Heart left ventricle (tissue), 16 donors: ENCODE results near the gene MIS18BP1. TPM values are rescaled to one million over a fixed set of nuclear protein-coding genes. Genes with fewer than 3 reads are reported as not detected.

Experiments
- ATAC-seq, 4 donors: fragments of 200-7000 bp; cut with Tn5 transposase; one replicate each; pipeline ENCODE4 v1.9.1; 2020 to 2022; ENCODE audit warnings: moderate library complexity in 4 of 4, mild to moderate bottlenecking in 3 of 4, moderate number of reproducible peaks in 1 of 4
- DNase-seq, 5 donors: peaks; one replicate each; pipeline ENCODE4 v3.0.0-alpha.2; 2020
- H3K27ac ChIP-seq, 12 donors: fragments of 200-600 bp; sonication (generic) in 4 of 12; one replicate each; pipeline versions ENCODE4 v1.5.0 to v1.8.0; 2016 to 2022; ENCODE audit warnings: mild to moderate bottlenecking in 2 of 12
- H3K27me3 ChIP-seq, 9 donors: fragments of 200-600 bp; sonication (generic) in 2 of 9; one replicate each; pipeline versions ENCODE4 v1.5.1 to v1.8.0; 2016 to 2022; ENCODE audit warnings: mild to moderate bottlenecking in 3 of 9
- H3K36me3 ChIP-seq, 9 donors: fragments of 200-600 bp; sonication (generic) in 2 of 9; one replicate each; pipeline versions ENCODE4 v1.5.0 to v1.8.0; 2018 to 2022; ENCODE audit warnings: mild to moderate bottlenecking in 2 of 9
- H3K4me1 ChIP-seq, 12 donors: fragments of 200-600 bp; sonication (generic) in 4 of 12; one replicate each; pipeline versions ENCODE4 v1.5.0 to v1.8.0; 2016 to 2022; ENCODE audit warnings: mild to moderate bottlenecking in 3 of 12
- H3K4me3 ChIP-seq, 12 donors: fragments of 200-600 bp; sonication (generic) in 4 of 12; one replicate each; pipeline versions ENCODE4 v1.5.0 to v1.8.0; 2017 to 2022; ENCODE audit warnings: mild to moderate bottlenecking in 9 of 12, moderate library complexity in 4 of 12
- H3K9me3 ChIP-seq, 12 donors: fragments of 200-600 bp; sonication (generic) in 4 of 12; one replicate each; pipeline versions ENCODE4 v1.5.0 to v1.8.0; 2016 to 2022; ENCODE audit warnings: mild to moderate bottlenecking in 1 of 12
- POLR2A ChIP-seq, 2 donors: fragments of 450-650 bp; IDR thresholded peaks; one replicate each; pipeline ENCODE4 v1.6.1; 2017; ENCODE audit warnings: antibody characterized with exemption in 2 of 2, mild to moderate bottlenecking in 2 of 2, moderate library complexity in 2 of 2
- WGBS, 4 donors: extraction: QIAGEN DNeasy Blood & Tissue Kit in 2 of 4; methylation state at CpG; one replicate each; pipeline versions ENCODE4 v1.1.5 to v1.1.7; 2013 to 2018; 5-methylcytosine and 5-hydroxymethylcytosine counted together
- intact Hi-C, 10 donors: fragments of 100-400 bp; cut with DNase I; formaldehyde crosslinking; loops; one replicate each; pipeline versions ENCODE4 v1.11.1 to v1.14.2; 2022
- polyA plus RNA-seq, 2 donors: library from polyadenylated mRNA; stranded (reverse); fragments of 200-250 nt; gene quantifications; one replicate each; pipeline ENCODE4 v1.2.3, GENCODE V29; 2013
- total RNA-seq, 9 donors: library from RNA; depleted of rRNA in 2 of 9; stranded (reverse); fragments of >200 nt in 2 of 9; fragmentation: NEBNext Ultra II Directional in 3 of 9; extraction: Animal tissue kit (Norgen Biotek cat#: 25700) in 3 of 9; gene quantifications; one replicate each; pipeline versions ENCODE4 v1.1.0 to v1.2.4, GENCODE V29; 2016 to 2023
- TF ChIP-seq, protein P1 (sequence below), 12 donors: fragments of 200-600 bp; sonication (generic) in 4 of 12; IDR thresholded peaks; one replicate each; pipeline versions ENCODE4 v1.5.0 to v1.8.0; 2018 to 2022; ENCODE audit warnings: antibody characterized with exemption in 12 of 12, mild to moderate bottlenecking in 5 of 12
- donor health status: ischemic (EF 13 %, LVEDD 7.1; RV severe dilation, severe dysfunction).
- donor health status: healthy with polysubstance abuse.
- donor health status: DM: no; HTN: yes; CAD: no.
- donor health status: DM: no; HTN: no; CAD: no.
- donor health status: ischemic (EF 25% LVEDD 6.9; RV normal size, moderate dysfunction).
- donor health status: ischemic (EF 25% LVEDD 5.7; RV mildly dilated, moderate dysfunction).
- donor health status: healthy.
- donor health status: DM: yes; HTN: yes; CAD: no.
- donor health status: ischemic (EF 35%, LVEDD 5.7; RV mildly dilated, moderate dysfunction).
- donor health status: nonischemic (EF 11% LVEDD 7.7; RV severe dilation, severe dysfunction).
- donor health status: DM: yes; HTN: yes; CAD: no.
- donor health status: PGD.
- donor health status: ischemic (EF 29% LVEDD 5.4; RV normal size, mild dysfunction).
- donor health status: nonischemic (EF 23%, LVEDD 6.1; RV moderate dilation, normal function).

The MIS18BP1 gene
- total and polyA plus RNA-seq, 11 donors = 3.4 to 22.0 (median 6.8) TPM

GRCh38 chr14:45212231-45212630 is 40.8 kb downstream of the MIS18BP1 start:
- 53 to 62% (median 56%) methylated on average over 3 of the region's 3 CpGs for WGBS, 4 donors
- peaks cover 0 to 12% (median 0%) of the 10 kb centered on the region in 12 donors for H3K4me1 ChIP-seq
- no peak overlapping the region for H3K4me3 ChIP-seq
- no peak overlapping the region for H3K27ac ChIP-seq
- DNase-seq (no peak), ATAC-seq (peak in 1 of 4 donors; percentile 15)
- TF ChIP-seq, protein P1, sequence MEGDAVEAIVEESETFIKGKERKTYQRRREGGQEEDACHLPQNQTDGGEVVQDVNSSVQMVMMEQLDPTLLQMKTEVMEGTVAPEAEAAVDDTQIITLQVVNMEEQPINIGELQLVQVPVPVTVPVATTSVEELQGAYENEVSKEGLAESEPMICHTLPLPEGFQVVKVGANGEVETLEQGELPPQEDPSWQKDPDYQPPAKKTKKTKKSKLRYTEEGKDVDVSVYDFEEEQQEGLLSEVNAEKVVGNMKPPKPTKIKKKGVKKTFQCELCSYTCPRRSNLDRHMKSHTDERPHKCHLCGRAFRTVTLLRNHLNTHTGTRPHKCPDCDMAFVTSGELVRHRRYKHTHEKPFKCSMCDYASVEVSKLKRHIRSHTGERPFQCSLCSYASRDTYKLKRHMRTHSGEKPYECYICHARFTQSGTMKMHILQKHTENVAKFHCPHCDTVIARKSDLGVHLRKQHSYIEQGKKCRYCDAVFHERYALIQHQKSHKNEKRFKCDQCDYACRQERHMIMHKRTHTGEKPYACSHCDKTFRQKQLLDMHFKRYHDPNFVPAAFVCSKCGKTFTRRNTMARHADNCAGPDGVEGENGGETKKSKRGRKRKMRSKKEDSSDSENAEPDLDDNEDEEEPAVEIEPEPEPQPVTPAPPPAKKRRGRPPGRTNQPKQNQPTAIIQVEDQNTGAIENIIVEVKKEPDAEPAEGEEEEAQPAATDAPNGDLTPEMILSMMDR (IDR thresholded peaks at IDR 0.05) = no peak
- TF ChIP-seq POLR2A (IDR thresholded peaks at IDR 0.05) = no peak
- H3K9me3 ChIP-seq = no peaks in the 10 kb centered on the region
- peaks cover 0 to 97% (median 63%) of the 10 kb centered on the region in 9 donors for H3K36me3 ChIP-seq
- intact Hi-C loops = no loop called here
- H3K27me3 ChIP-seq = no peaks in the 10 kb centered on the region

- Histone ChIP-seq H3K36me3 (peaks cover 0 to 97% (median 63%) of the 10 kb centered on the region in 9 donors), H3K27me3 (no peaks in the 10 kb centered on the region), H3K9me3 (no peaks in the 10 kb centered on the region), H3K4me3 (no peak overlapping the region), H3K27ac (no peak overlapping the region), H3K4me1 (peaks cover 0 to 12% (median 0%) of the 10 kb centered on the region in 12 donors)
- ATAC-seq = no peak
- 94 to 100% (median 97%) methylated on average over 1 of the region's 1 CpG for WGBS, 4 donors
- intact Hi-C loops = no loop called here
- TF ChIP-seq POLR2A (IDR thresholded peaks at IDR 0.05) = no peak
- TF ChIP-seq, protein P1 (IDR thresholded peaks at IDR 0.05) = no peak
- DNase-seq = no peak
Observed at GRCh38 chr14:45211295-45211694, 41.7 kb downstream of the MIS18BP1 start.

DNA sequence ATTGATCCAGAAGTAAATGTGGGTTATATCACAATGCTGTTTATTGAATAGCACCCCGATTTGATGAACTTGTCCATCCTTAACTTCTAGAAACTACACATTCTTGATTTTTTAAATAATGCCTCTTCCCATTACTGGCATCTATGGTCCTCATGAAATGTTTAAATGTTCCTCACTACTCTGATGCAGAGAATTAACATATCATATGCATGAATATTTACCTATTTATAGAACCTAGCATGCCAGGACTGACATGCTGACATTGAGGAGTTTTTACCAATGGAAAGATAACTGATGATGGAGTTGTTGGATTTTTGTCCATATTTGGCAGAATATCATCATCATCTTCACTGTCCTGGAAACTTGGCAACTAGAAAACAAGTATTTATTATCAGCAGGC is 42.8 kb downstream of the MIS18BP1 start:
- H3K4me1 ChIP-seq = peaks cover 0 to 12% (median 0%) of the 10 kb centered on the region in 12 donors
- H3K9me3 ChIP-seq = no peaks in the 10 kb centered on the region
- intact Hi-C loops = no loop called here
- no peak overlapping the region for H3K27ac ChIP-seq
- 96 to 100% (median 98%) methylated on average over 1 of the region's 1 CpG for WGBS, 4 donors
- no peak for TF ChIP-seq POLR2A (IDR thresholded peaks at IDR 0.05)
- TF ChIP-seq, protein P1 (IDR thresholded peaks at IDR 0.05) = no peak
- no peak for ATAC-seq
- H3K4me3 ChIP-seq = no peak overlapping the region
- no peak for DNase-seq
- peaks cover 0 to 99% (median 65%) of the 10 kb centered on the region in 9 donors for H3K36me3 ChIP-seq
- no peaks in the 10 kb centered on the region for H3K27me3 ChIP-seq

- Histone ChIP-seq H3K27me3 (no peaks in the 10 kb centered on the region), H3K9me3 (no peaks in the 10 kb centered on the region), H3K27ac (no peak overlapping the region), H3K4me3 (no peak overlapping the region), H3K4me1 (no peaks in the 10 kb centered on the region), H3K36me3 (peaks cover 0 to 85% (median 41%) of the 10 kb centered on the region in 9 donors)
- intact Hi-C loops = no loop called here
- no peak for DNase-seq
- ATAC-seq = no peak
- TF ChIP-seq POLR2A (IDR thresholded peaks at IDR 0.05) = no peak
- TF ChIP-seq, protein P1 (IDR thresholded peaks at IDR 0.05) = no peak
Observed at GRCh38 chr14:45204241-45204640, 48.8 kb downstream of the MIS18BP1 start.
